ENCODE results near the gene PADI1.

- no peak for TF ChIP-seq CTCF (IDR thresholded peaks at IDR 0.05)
- no peak for TF ChIP-seq EP300 (IDR thresholded peaks at IDR 0.05; ENCODE audit: low read depth)
- TF ChIP-seq POLR2A (IDR thresholded peaks at IDR 0.05) = no peak
Observed at GRCh38 chr1:17216078-17216477, 11.2 kb downstream of the PADI1 start.
